NCI-H2196 (cell line): Measurements from ENCODE around the gene PLA2G5.
"Not testable (repeated sequence)": the region's sequence is repeated elsewhere in the genome, so short reads cannot be mapped to it uniquely, and the experiment has no call there.

Experiments used
- DNase-seq: peaks from one replicate; lab custom pipeline; 2025; ENCODE audit not compliant: unreplicated experiment; lab: John Stamatoyannopoulos, UW

Gene PLA2G5

DNA sequence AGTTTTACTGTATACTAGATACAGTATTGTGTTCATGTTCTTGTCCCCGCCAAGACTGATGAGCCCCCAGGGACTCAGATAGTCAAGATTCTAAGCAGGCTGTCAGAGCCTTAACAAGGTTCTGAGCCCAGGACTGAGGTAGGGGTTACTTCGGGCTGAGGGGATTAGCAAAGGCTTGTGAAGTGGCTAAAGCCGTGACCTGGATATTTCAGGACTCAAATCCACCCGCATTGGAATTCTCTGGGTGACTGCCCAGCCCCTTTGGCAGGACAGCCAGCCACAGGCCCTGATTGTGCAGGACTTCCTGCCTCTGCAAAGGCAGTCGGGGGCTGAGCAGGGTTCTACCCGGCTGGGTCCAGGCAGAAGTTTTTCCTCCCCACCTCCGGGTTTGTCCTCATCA lies at the start of gene PLA2G5:
Gene PLA2G5 (plus strand): TSS at position 321 of the 400 bp plus-strand sequence. CDS start 14,637 bp downstream, outside the sequence.
- no peak for DNase-seq

DNA sequence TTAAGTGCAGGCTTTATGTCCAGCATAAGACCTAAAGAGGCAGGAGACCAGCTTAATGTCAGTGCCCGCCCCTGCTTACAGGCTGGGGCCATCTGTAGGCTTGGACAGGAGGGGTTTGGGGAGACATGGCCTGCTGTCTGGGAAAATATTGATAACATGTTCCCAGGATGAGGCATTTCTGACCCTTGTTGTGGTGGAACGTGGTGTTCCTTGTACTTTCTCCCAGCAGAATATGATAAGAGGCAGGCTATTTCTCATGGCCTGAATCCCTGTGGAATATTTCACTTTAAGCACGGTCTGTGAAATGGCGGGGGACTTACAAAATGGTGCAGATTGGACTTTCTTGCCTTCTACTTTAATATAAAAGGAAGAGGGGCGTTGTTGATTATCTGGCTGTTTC lies 41.9 kb upstream of the PLA2G5 start:
- no peak for DNase-seq

GRCh38 chr1:20028726-20029125 lies 41.3 kb upstream of the PLA2G5 start:
- no peak for DNase-seq

GRCh38 chr1:20029178-20029912 lies 40.6 kb upstream of the PLA2G5 start:
- no peak for DNase-seq

- not testable (repeated sequence) for DNase-seq
Observed at GRCh38 chr1:20030436-20031151, 39.4 kb upstream of the PLA2G5 start.

DNA sequence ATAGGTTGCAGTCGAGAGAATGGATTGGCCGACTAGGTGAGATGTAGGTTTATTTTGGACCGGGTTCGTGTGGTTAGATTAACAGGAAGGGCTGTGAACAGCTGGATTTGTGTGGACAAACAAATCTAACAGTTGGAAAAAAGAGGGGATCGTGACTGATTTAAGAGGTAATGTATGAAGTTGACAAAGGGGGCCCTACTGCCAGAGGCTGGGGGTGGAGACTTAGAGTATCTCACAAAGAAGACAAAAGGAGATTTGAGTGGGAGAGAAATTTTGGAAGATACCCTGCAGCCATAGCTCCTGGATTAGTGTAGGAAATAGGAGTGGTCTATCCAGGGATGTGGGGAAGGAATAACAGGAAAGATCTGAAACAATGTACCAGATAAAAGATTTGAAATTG lies 38.8 kb upstream of the PLA2G5 start:
- DNase-seq: no peak

DNA sequence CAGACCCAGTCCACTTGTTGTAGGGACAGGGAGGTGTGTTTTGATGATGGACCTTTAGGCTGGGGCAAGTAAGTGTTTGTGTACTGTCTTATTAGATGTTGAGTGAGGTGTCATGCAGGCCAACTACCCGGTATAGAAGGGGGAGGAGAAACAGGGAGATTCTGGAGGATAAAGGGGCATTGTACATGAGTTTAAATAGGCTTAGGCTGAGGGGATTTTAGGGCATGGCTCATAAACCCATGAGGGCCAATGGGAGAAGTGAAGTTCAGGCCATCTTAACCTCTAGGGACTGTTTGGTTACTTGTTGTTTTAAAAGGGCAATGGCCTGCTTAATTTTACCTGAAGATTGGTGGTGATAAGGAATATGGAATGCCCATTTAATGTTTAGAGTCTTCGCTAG lies 38.2 kb upstream of the PLA2G5 start:
- no peak for DNase-seq

- DNase-seq: no peak
Observed at GRCh38 chr1:20032425-20032824, 37.6 kb upstream of the PLA2G5 start.

DNA sequence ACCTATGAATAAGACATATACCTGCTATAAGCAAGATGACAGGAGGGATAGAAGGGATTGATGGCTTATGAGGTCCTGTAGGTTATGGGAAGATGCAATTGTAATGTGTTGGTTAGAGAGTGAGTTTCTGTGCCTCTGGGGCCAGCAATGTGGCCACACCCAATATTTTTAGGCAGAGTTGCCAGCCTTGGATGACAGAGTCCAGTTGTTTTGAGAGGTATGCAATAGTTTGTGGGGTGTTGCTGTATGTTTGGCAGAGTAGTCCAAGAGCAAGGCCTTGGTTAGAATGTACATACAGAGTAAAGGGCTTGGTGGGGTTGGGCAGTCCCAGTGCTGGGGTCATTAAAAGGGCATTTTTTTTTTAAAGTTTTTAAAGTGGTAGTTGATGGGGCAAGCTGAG lies 36.6 kb upstream of the PLA2G5 start:
- no peak for DNase-seq

GRCh38 chr1:20035114-20035513 lies 34.9 kb upstream of the PLA2G5 start:
- no peak for DNase-seq

DNA sequence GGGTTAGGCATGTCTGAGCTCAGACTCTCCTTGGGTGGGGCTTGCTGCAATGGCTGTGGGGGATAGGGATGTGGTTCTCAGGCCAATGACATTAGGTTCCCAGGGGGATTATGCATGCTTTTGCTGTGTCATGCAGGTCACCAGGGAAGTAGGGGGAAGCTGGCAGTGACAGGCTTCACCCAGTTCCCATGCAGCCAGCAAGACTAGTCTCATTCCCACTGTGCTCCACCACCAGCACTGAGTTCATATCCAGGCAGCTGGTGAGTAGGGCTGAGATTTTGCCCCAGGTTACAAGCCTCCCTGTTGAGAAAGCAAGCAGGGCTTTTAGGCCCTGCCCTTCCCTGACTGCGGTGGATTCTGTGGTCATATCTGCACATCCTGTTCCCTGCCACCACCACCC lies 32.1 kb upstream of the PLA2G5 start:
- DNase-seq: no peak

DNA sequence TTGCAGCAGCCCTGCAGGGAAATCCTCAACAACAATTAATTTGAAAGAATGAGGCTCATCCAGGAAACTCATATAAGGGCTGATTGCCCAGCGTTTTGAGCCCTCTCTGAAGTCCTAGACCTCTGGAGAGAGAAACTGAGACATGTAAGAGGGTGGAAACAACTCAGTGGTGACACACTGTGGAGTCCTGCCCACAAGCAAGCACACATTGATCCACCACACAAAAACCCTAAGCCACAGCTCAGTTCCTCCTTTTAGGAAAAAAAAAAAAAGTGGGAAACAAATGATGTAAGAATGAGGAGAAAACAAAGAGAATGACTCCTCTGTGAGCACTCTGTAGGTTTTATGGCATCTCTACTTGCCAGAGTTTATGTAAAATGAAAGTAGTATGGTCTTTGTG lies 22.9 kb upstream of the PLA2G5 start:
- DNase-seq: no peak

DNA sequence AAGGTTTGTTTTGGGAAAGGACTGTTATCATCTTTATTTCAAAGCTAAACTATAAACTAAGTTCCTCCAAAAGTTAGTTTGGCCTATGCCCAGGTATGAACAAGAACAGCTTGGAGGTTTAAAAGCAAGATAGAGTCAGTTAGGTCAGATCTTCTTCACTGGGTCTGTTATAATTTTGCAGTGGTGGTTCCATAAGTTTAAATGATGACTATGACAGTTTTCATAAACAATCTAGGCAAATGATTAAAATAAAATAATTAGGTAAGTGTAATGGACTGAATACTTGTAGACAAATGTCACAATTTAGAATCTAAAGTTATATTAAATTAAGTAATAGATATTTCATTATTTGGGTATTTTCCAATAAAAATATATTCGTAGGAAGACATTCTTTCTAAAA lies 21.4 kb upstream of the PLA2G5 start:
- DNase-seq: no peak

DNA sequence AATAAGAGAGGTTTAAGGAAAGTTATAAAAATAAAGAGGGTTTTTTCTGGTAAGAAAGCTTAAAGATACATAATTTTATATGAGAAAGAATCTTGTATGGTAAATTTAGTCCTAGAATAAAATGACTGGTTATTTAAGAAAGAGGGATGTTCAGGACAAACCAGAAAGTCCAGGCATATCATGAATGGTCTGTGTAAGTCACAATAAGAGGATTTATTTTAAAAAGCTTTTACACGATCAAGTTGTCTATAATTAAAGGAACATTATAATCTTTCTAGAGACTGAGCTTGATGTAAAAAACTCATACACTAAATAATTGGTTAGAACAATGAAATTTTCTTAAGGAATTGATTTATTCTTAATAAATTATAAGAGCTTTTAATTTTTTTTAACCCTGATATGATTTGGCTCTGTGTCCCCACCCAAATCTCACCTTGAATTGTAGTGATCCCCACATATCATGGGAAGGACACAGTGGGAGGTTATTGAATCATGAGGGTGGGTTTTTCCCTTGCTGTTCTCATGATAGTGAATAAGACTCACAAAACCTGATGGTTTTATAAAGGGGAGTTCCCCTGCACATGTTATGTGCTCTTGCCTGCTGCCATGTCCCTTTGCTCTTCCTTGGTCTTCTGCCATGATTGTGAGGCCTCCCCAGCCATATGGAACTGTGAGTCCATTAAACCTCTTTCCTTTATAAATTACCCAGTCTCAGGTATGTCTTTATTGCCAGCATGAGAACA lies 20.8 kb upstream of the PLA2G5 start:
- not testable (repeated sequence) for DNase-seq

GRCh38 chr1:20051218-20051829 lies 18.7 kb upstream of the PLA2G5 start:
- no peak for DNase-seq

- no peak for DNase-seq
Observed at GRCh38 chr1:20052386-20052785, 17.6 kb upstream of the PLA2G5 start.

- DNase-seq: no peak
Observed at GRCh38 chr1:20057886-20058420, 12.0 kb upstream of the PLA2G5 start.

- DNase-seq: no peak
Observed at GRCh38 chr1:20058531-20058930, 11.5 kb upstream of the PLA2G5 start.

GRCh38 chr1:20059847-20060246 lies 10.1 kb upstream of the PLA2G5 start:
- no peak for DNase-seq

DNA sequence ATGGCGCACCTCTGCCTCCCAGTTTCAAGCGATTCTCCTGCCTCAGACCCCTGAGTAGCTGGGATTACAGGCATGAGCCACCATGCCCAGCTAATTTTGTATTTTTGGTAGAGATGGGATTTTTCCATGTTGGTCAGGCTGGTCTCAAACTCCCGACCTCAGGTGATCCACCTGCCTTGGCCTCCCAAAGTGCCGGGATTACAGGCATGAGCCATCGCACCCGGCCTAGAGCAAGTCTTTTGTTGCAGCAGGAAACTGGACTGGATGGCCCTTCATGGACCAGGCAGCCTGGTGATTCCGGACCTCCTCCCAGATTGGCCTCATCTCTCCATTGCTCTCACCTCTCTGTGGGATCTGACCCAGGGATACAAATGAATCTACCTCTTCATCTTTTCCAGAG lies 9.2 kb upstream of the PLA2G5 start:
- not testable (repeated sequence) for DNase-seq

DNA sequence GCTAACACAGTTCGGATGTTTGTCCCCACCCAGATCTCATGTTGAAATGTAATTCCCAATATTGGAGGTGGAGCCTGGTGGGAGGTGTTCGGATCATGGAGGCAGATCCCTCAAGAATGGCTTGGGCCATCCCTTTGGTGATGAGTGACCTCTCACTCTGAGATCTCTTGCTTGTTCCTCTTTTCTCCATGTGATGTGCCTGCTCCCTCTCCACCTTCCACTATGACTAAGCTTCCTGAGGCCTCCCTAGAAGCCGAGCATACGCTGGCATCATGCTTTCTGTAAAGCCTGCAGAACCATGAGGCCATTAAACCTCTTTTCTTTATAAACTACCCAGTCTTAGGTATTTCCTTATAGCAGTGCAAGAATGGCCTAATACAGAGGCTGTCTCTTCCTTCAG lies 8.1 kb upstream of the PLA2G5 start:
- DNase-seq: no peak
